Forelimb muscle (tissue), 1 donor: ENCODE measurements around the gene NFATC1. TPM values are rescaled to one million over a fixed set of nuclear protein-coding genes. Genes with fewer than 3 reads are reported as not detected.

Experiments
- DNase-seq: peaks from one replicate; pipeline ENCODE4 v3.0.0-alpha.2; 2013; ENCODE audit warnings: low read depth
- polyA plus RNA-seq: library from polyadenylated mRNA; unstranded; fragments of 120-200 nt; gene quantifications from one replicate; pipeline ENCODE4 v1.2.1, GENCODE V29; 2013; ENCODE audit not compliant: insufficient read length

NFATC1 gene
- polyA plus RNA-seq, 1 donor = 10.2 TPM

GRCh38 chr18:79570266-79571201, 174.8 kb downstream of the NFATC1 start:
- DNase-seq = no peak

- DNase-seq = no peak
Measured at GRCh38 chr18:79571211-79572092, 175.7 kb downstream of the NFATC1 start.

- DNase-seq = no peak
Measured at GRCh38 chr18:79572093-79572780, 176.5 kb downstream of the NFATC1 start.

- DNase-seq = no peak
Measured at GRCh38 chr18:79572848-79573451, 177.2 kb downstream of the NFATC1 start.

- no peak for DNase-seq
Measured at GRCh38 chr18:79573921-79574491, 178.3 kb downstream of the NFATC1 start.

- DNase-seq = no peak
Measured at GRCh38 chr18:79574938-79575525, 179.3 kb downstream of the NFATC1 start.

- no peak for DNase-seq
Measured at GRCh38 chr18:79575891-79576685, 180.4 kb downstream of the NFATC1 start.

GRCh38 chr18:79576686-79577351, 181.1 kb downstream of the NFATC1 start:
- DNase-seq = no peak

- DNase-seq = no peak
Measured at GRCh38 chr18:79577451-79578395, 182.0 kb downstream of the NFATC1 start.

- no peak for DNase-seq
Measured at GRCh38 chr18:79578396-79579260, 182.9 kb downstream of the NFATC1 start.
